Hepatocyte (in vitro differentiated cells): ENCODE data around the gene PRPSAP2.

Experiments used
- CTCF ChIP-seq: fragments of 200-600 bp; sonication (generic); IDR thresholded peaks from 2 replicates; pipeline ENCODE4 v1.5.1; 2016; ENCODE audit warnings: antibody characterized with exemption, mild to moderate bottlenecking; ENCODE audit not compliant: poor library complexity
- EZH2 ChIP-seq: fragments of 200-600 bp; sonication (generic); IDR thresholded peaks from 2 replicates; pipeline ENCODE4 v1.6.1; 2016; ENCODE audit warnings: antibody characterized with exemption, mild to moderate bottlenecking, borderline replicate concordance
- EZH2phosphoT487 ChIP-seq: fragments of 200-600 bp; sonication (generic); IDR thresholded peaks from one replicate; pipeline ENCODE4 v1.6.1; 2018; ENCODE audit warnings: antibody characterized with exemption, mild to moderate bottlenecking, low read depth, moderate library complexity; ENCODE audit not compliant: unreplicated experiment, severe bottlenecking

- TF ChIP-seq EZH2 (no peak), CTCF (no peak), EZH2phosphoT487 (no peak)
These were observed 91.6 kb downstream of the PRPSAP2 start for GRCh38 chr17:18949566-18949965.
